ENCODE data around the gene BCL2.

BCL2 gene

GRCh38 chr18:63325086-63325686 is 5.6 kb upstream of the BCL2 start:
- DNase-seq, result no peak

GRCh38 chr18:63322908-63323634 is 3.5 kb upstream of the BCL2 start:
- peak; percentile 80 for DNase-seq

- no peak for DNase-seq
These were observed 2.6 kb upstream of the BCL2 start for GRCh38 chr18:63322206-63322605.

GRCh38 chr18:63321291-63321690 is 1.7 kb upstream of the BCL2 start:
- no peak for DNase-seq

- DNase-seq, result no peak
These were observed 1.4 kb upstream of the BCL2 start for GRCh38 chr18:63320975-63321265.

- peak; percentile 74 for DNase-seq
These were observed 780 bp upstream of the BCL2 start for GRCh38 chr18:63320123-63320974.

GRCh38 chr18:63318889-63319382 is 633 bp downstream of the BCL2 start:
- no peak for DNase-seq

- peak; percentile 84 for DNase-seq
These were observed 1.3 kb downstream of the BCL2 start for GRCh38 chr18:63317982-63318888.

GRCh38 chr18:63317556-63317946 is 2.0 kb downstream of the BCL2 start:
- no peak for DNase-seq

GRCh38 chr18:63316612-63317555 is 2.7 kb downstream of the BCL2 start:
- no peak for DNase-seq

GRCh38 chr18:63315876-63316275 is 3.7 kb downstream of the BCL2 start:
- DNase-seq, result no peak

GRCh38 chr18:63315131-63315662 is 4.4 kb downstream of the BCL2 start:
- no peak for DNase-seq

GRCh38 chr18:63314062-63314790 is 5.3 kb downstream of the BCL2 start:
- DNase-seq, result no peak

GRCh38 chr18:63313396-63313917 is 6.1 kb downstream of the BCL2 start:
- no peak for DNase-seq

- DNase-seq, result no peak
These were observed 6.7 kb downstream of the BCL2 start for GRCh38 chr18:63312737-63313395.

GRCh38 chr18:63312019-63312409 is 7.6 kb downstream of the BCL2 start:
- DNase-seq, result no peak

- no peak for DNase-seq
These were observed 8.2 kb downstream of the BCL2 start for GRCh38 chr18:63311118-63312018.

- DNase-seq, result no peak
These were observed 10.1 kb downstream of the BCL2 start for GRCh38 chr18:63309422-63309821.
